Calu3 (cell line): ENCODE results near the gene HOMEZ. TPM values are rescaled to one million over a fixed set of nuclear protein-coding genes. Genes with fewer than 3 reads are reported as not detected.

Experiments
- BruUV-seq: library from RNA; stranded (reverse); fragments of 400-500 nt; replicated peaks from 2 replicates; lab custom pipeline; 2021; lab: Mats Ljungman, UMichigan
- CTCF ChIA-PET: fragments of 300-600 bp; sonication (Branson Sonifier 250); formaldehyde crosslinking; loops from one replicate; lab custom pipeline; 2022; ENCODE audit warnings: antibody characterized with exemption; lab: Charles Lee
- DNase-seq: peaks from one replicate; pipeline ENCODE4 v3.0.0; 2022
- H3K27ac Mint-ChIP-seq: one replicate; pipeline ENCODE4 v1.8.0; 2022; ENCODE audit warnings: mixed read lengths; ENCODE audit not compliant: unreplicated experiment
- H3K27me3 Mint-ChIP-seq: one replicate; pipeline ENCODE4 v1.8.0; 2022; ENCODE audit warnings: mixed read lengths; ENCODE audit not compliant: unreplicated experiment
- H3K36me3 Mint-ChIP-seq: one replicate; pipeline ENCODE4 v1.8.0; 2022; ENCODE audit warnings: mild to moderate bottlenecking, moderate library complexity, mixed read lengths; ENCODE audit not compliant: insufficient read depth, unreplicated experiment
- H3K4me1 Mint-ChIP-seq: one replicate; pipeline ENCODE4 v1.8.0; 2022; ENCODE audit warnings: mild to moderate bottlenecking, low read depth, mixed read lengths; ENCODE audit not compliant: unreplicated experiment
- H3K4me3 Mint-ChIP-seq: one replicate; pipeline ENCODE4 v1.8.0; 2022; ENCODE audit warnings: mild to moderate bottlenecking, low read depth, moderate library complexity, mixed read lengths; ENCODE audit not compliant: unreplicated experiment
- H3K9me3 Mint-ChIP-seq: one replicate; pipeline ENCODE4 v1.8.0; 2022; ENCODE audit warnings: low read depth, mixed read lengths; ENCODE audit not compliant: unreplicated experiment
- intact Hi-C: fragments of 100-400 bp; cut with micrococcal nuclease; formaldehyde crosslinking; loops from one replicate; pipeline ENCODE4 v1.10.0; 2022; ENCODE audit not compliant: unreplicated experiment
- total RNA-seq: library from RNA; stranded (reverse); gene quantifications from 2 replicates; pipeline ENCODE4 v1.2.3, GENCODE V29; 2022
- TF ChIP-seq, protein P1 (sequence below): fragments of 200-600 bp; IDR thresholded peaks from one replicate; pipeline ENCODE4 v1.8.0; 2022; ENCODE audit warnings: antibody characterized with exemption; ENCODE audit not compliant: unreplicated experiment

Gene HOMEZ
- total RNA-seq, 1 experiment from 2014 or later = 19.3 TPM

DNA sequence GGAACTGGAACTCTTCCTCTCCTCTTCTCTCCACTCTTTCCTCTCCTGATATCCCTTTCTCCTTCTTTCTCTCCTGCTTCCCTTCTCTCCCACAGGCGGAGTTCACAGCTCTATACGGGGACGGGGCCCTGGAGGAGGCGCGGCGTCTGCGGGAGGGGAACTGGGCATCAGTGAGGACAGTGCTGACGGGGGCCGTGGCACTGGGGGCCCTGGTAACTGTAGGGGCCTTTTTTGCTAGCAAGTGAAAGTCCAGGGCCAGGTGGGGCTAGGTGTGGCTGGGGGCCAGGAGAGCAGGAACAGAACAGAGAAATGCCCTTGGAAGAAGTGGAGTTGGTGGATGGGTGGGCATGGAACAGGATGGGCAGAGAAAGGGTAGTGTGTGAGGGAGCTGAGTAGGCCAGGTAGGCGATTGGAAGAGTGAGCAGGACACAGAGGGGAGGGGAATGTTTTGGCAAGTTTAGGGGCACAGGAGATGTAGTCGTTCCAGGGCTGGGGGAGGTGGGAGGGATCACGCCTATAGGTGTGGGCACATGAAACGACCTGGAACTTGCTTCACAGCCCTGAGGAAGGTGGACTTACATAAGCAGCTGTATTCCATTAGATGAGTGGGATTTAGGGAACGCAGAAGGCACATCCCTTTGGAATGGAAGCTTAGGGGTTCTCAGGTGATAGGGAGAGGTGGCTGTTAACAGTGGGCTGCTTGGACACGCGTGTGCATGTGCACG is 23.0 kb upstream of the HOMEZ start:
- intact Hi-C loops = no loop called here
- Mint-ChIP-seq H3K27me3 (no peaks in the 10 kb centered on the region), H3K27ac (no peak overlapping the region), H3K9me3 (no peaks in the 10 kb centered on the region), H3K36me3 (peaks cover 35% of the 10 kb centered on the region), H3K4me1 (peaks cover 23% of the 10 kb centered on the region), H3K4me3 (peak overlapping the region; percentile 91)
- CTCF ChIA-PET = no interaction called here
- DNase-seq = no peak
- no TSS peak for BruUV-seq
- TF ChIP-seq, protein P1, sequence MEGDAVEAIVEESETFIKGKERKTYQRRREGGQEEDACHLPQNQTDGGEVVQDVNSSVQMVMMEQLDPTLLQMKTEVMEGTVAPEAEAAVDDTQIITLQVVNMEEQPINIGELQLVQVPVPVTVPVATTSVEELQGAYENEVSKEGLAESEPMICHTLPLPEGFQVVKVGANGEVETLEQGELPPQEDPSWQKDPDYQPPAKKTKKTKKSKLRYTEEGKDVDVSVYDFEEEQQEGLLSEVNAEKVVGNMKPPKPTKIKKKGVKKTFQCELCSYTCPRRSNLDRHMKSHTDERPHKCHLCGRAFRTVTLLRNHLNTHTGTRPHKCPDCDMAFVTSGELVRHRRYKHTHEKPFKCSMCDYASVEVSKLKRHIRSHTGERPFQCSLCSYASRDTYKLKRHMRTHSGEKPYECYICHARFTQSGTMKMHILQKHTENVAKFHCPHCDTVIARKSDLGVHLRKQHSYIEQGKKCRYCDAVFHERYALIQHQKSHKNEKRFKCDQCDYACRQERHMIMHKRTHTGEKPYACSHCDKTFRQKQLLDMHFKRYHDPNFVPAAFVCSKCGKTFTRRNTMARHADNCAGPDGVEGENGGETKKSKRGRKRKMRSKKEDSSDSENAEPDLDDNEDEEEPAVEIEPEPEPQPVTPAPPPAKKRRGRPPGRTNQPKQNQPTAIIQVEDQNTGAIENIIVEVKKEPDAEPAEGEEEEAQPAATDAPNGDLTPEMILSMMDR = no peak

DNA sequence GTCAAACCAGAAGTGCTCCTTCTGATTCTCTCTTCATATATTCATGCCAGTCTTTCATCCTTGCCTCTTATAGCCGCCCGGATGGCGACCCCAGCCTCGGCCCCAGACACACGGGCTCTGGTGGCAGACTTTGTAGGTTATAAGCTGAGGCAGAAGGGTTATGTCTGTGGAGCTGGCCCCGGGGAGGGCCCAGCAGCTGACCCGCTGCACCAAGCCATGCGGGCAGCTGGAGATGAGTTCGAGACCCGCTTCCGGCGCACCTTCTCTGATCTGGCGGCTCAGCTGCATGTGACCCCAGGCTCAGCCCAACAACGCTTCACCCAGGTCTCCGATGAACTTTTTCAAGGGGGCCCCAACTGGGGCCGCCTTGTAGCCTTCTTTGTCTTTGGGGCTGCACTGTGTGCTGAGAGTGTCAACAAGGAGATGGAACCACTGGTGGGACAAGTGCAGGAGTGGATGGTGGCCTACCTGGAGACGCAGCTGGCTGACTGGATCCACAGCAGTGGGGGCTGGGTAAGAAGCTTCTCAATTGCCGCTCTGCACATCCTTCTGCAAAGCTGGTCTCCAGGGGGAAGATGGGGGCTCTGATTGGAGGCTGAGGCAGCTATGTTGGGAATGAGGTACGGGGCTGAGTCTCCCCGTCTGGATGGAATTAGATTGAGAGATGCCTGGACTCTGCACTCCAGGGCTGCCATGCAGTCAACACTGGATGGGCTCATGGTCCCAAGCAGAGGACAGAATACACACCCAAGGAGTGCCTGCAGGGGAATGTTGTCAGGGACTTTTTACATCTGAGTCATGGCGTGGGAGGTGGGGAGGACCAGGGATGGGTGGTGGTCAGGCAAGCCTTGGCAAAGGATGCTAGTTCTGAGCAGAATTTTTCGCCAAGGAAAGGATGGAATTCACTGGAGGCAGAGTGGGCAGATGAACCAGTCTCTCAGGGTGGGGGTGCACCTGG is 22.0 kb upstream of the HOMEZ start:
- Mint-ChIP-seq H3K4me3 (peak overlapping the region; percentile 91), H3K27ac (peak overlapping the region; percentile 85), H3K4me1 (peaks cover 23% of the 10 kb centered on the region), H3K9me3 (no peaks in the 10 kb centered on the region), H3K27me3 (no peaks in the 10 kb centered on the region), H3K36me3 (peaks cover 35% of the 10 kb centered on the region)
- TF ChIP-seq, protein P1 = no peak
- no peak for DNase-seq
- no TSS peak for BruUV-seq
- CTCF ChIA-PET = interaction anchor here (0.5 to 2.8 kb wide), 3 partner anchors 14 to 274 kb away, joined by 5 to 12 read pairs (median 6); partner anchors contain the start of gene PABPN1
- intact Hi-C loops = no loop called here

DNA sequence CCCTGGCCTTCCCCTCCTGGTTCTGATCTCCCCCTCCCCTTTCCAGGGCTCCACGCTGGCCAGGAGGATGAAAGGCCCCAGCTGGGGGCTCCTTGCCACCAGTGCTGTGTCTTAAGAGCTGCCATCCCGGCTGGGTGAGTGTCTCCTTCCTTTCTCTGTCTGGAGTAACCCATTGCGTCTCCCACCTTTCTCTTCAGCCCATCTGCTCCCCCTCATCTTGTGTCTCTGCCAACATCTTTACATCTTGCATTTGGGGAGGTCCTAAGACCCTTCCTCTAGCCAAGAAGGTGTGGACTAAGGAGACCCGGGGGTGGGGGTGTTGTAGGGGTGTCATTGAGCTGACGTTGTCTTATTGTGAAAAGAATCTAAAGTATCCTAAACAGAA is 21.2 kb upstream of the HOMEZ start:
- no peak for DNase-seq
- H3K27me3 Mint-ChIP-seq = no peaks in the 10 kb centered on the region
- H3K36me3 Mint-ChIP-seq = peaks cover 43% of the 10 kb centered on the region
- TF ChIP-seq, protein P1 = no peak
- no TSS peak for BruUV-seq
- H3K4me1 Mint-ChIP-seq = peaks cover 23% of the 10 kb centered on the region
- CTCF ChIA-PET = interaction anchor here (0.6 to 2.8 kb wide), 3 partner anchors 14 to 275 kb away, joined by 3 to 12 read pairs (median 5); partner anchors contain the start of gene PABPN1
- no peaks in the 10 kb centered on the region for H3K9me3 Mint-ChIP-seq
- peak overlapping the region; percentile 91 for H3K4me3 Mint-ChIP-seq
- H3K27ac Mint-ChIP-seq = peak overlapping the region; percentile 85
- intact Hi-C loops = no loop called here

DNA sequence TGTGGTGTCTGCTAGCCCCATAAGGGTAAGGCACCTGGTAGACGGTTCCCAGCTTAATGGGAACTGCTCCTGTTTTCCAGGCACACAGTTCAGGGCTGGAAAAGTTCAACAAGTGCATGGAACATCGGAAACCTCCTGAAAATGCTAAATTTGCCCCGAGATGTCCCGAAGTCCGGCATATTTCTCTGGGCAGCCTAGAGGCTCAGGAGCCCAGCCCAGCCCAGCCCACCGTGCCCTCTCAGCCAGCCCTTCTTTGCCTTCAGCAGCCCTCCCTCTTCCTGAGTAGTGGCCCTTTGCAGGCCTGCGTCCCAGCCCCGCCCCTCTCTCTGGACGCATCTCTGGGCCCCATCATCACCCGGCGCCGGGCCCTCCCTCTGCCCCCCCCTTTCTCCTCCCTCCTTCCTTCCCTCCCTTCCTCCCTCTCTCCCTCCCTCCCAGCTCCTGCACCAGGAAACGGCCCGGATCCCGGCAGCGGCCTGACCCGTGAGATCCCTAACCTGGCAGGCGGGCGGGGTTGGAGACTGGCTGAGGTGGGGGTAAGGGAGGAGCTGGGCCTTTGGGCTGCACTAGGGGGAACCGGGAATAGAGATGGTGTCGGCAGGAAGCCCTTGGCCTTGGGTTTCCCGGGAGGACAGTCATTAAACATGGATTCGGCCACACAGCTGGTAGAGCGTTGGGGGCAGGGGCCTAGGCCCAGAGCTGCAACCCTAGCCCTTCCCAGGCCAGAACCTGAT is 20.6 kb upstream of the HOMEZ start, which contains the start of gene BCL2L2:
Gene BCL2L2 (plus strand): TSS at position 422 of the 734 bp plus-strand sequence. CDS start 935 bp downstream, outside the sequence.
- Mint-ChIP-seq H3K9me3 (no peaks in the 10 kb centered on the region), H3K4me1 (peaks cover 23% of the 10 kb centered on the region), H3K27me3 (no peaks in the 10 kb centered on the region), H3K27ac (peak within 1 kb of the TSS; percentile 85), H3K36me3 (peaks cover 48% of the 10 kb centered on the region), H3K4me3 (peak within 1 kb of the TSS; percentile 91)
- CTCF ChIA-PET = interaction anchor here (0.8 to 2.8 kb wide), 5 partner anchors 11 to 186 kb away, joined by 3 to 12 read pairs (median 3); partner anchors contain the start of genes HOMEZ and PABPN1
- TSS peak; percentile 48 for BruUV-seq
- TF ChIP-seq, protein P1 = no peak
- intact Hi-C loops = no loop called here
- DNase-seq = peak; percentile 87
